ENCODE results near the gene SHROOM4. TPM values are rescaled to one million over a fixed set of nuclear protein-coding genes. Genes with fewer than 3 reads are reported as not detected.

The SHROOM4 gene
- total RNA-seq, 1 experiment from 2014 or later: 0.05 TPM

- ChIA-PET CTCF (no interaction called here), RAD21 (ENCODE audit: low non-redundant PET in 1 of 2, low total read pairs in 2 of 2, uncharacterized antibody in 2 of 2, unreplicated experiment in 2 of 2) (no interaction called here), POLR2A (no interaction called here)
- no peak overlapping the region for H3K9ac ChIP-seq (ENCODE audit: low read length)
- ATAC-seq: no peak
- no peak overlapping the region for H3K27ac ChIP-seq (ENCODE audit: low read depth, low read length)
- TF ChIP-seq CTCF (IDR thresholded peaks at IDR 0.05 in 2 of 3, conservative IDR thresholded peaks at IDR 0.05 in 1 of 3; ENCODE audit: borderline replicate concordance in 1 of 3, insufficient read depth in 1 of 3, low read depth in 2 of 3, low read length in 2 of 3) (no peak), ATF3 (IDR thresholded peaks at IDR 0.05) (no peak), YY1 (IDR thresholded peaks at IDR 0.05; ENCODE audit: extremely low read depth, insufficient replicate concordance, low read depth, low read length) (no peak), POLR2A (IDR thresholded peaks at IDR 0.05; ENCODE audit: borderline replicate concordance, extremely low read depth, insufficient read depth, insufficient read length) (no peak), SIN3A (IDR thresholded peaks at IDR 0.05; ENCODE audit: low read depth) (no peak), EZH2 (IDR thresholded peaks at IDR 0.05) (no peak), MAX (IDR thresholded peaks at IDR 0.05) (no peak), ZNF274 (IDR thresholded peaks at IDR 0.05; ENCODE audit: low read depth, low read length) (no peak), TCF7L2 (IDR thresholded peaks at IDR 0.05; ENCODE audit: borderline replicate concordance, extremely low read depth, insufficient read depth, insufficient read length) (no peak), RAD21 (IDR thresholded peaks at IDR 0.05; ENCODE audit: low read depth) (no peak), EZH2phosphoT487 (IDR thresholded peaks at IDR 0.05; ENCODE audit: borderline replicate concordance) (no peak), SP1 (IDR thresholded peaks at IDR 0.05; ENCODE audit: low read depth) (no peak), ELF1 (IDR thresholded peaks at IDR 0.05; ENCODE audit: borderline replicate concordance, low read depth) (no peak), ZBTB33 (IDR thresholded peaks at IDR 0.05; ENCODE audit: extremely low read depth, insufficient replicate concordance, low read length) (no peak), CEBPB (IDR thresholded peaks at IDR 0.05; ENCODE audit: low read depth) (no peak)
- no peaks in the 10 kb centered on the region for H3K79me2 ChIP-seq (ENCODE audit: insufficient read depth, low read length)
- H4K20me1 ChIP-seq (ENCODE audit: insufficient read depth): no peaks in the 10 kb centered on the region
- no peak for DNase-seq (ENCODE audit: low read depth, low spot score)
- no peak overlapping the region for H3K4me3 ChIP-seq (replicated peaks in 1 of 2; ENCODE audit: low read depth in 1 of 2, low read length in 2 of 2)
- no peaks in the 10 kb centered on the region for H3K9me2 ChIP-seq (ENCODE audit: insufficient read depth)
- H3K4me2 ChIP-seq (ENCODE audit: low read length): no peak overlapping the region
- H3K27me3 ChIP-seq (ENCODE audit: insufficient read depth, low read length): no peaks in the 10 kb centered on the region
- intact Hi-C loops (cut with micrococcal nuclease): no loop called here
- H2AFZ ChIP-seq (ENCODE audit: low read depth, low read length, poor library complexity, severe bottlenecking): no peak overlapping the region
- BruUV-seq (replicated peaks): no TSS peak
- H3K9me3 ChIP-seq (ENCODE audit: control insufficient read depth in 1 of 2, insufficient read depth in 1 of 2, low read depth in 1 of 2, low read length in 2 of 2): no peaks in the 10 kb centered on the region
- no peaks in the 10 kb centered on the region for H3K36me3 ChIP-seq (ENCODE audit: control insufficient read depth in 1 of 2, insufficient read depth in 2 of 2, low read length in 2 of 2)
- H3K4me1 ChIP-seq (ENCODE audit: control insufficient read depth in 1 of 2, insufficient read depth in 2 of 2, low read length in 2 of 2): no peaks in the 10 kb centered on the region
Measured at GRCh38 chrX:50723006-50723405, 91.0 kb downstream of the SHROOM4 start.
